ES-I3 (cell line): ENCODE measurements around the gene WDR81.
"Not testable (repeated sequence)": the region's sequence is repeated elsewhere in the genome, so short reads cannot be mapped to it uniquely, and the experiment has no call there.

ENCODE experiments used
- H3K36me3 ChIP-seq: 2 replicates; pipeline ENCODE4 v1.6.1; 2013; ENCODE audit warnings: mild to moderate bottlenecking, low read length, control low read depth, moderate library complexity; ENCODE audit not compliant: insufficient read depth
- H3K4me1 ChIP-seq: 2 replicates; pipeline ENCODE4 v1.6.1; 2013; ENCODE audit warnings: mild to moderate bottlenecking, control low read depth, low read length; ENCODE audit not compliant: insufficient read depth
- H3K9ac ChIP-seq: 2 replicates; pipeline ENCODE4 v1.6.1; 2013; ENCODE audit warnings: low read depth, mild to moderate bottlenecking, low read length, moderate library complexity
- H3K9me3 ChIP-seq: 2 replicates; pipeline ENCODE4 v1.6.1; 2013; ENCODE audit warnings: mild to moderate bottlenecking, low read length, moderate library complexity; ENCODE audit not compliant: control insufficient read depth, insufficient read depth

The WDR81 gene

GRCh38 chr17:1708791-1709346, 15.6 kb upstream of the WDR81 start:
- H3K36me3 ChIP-seq, H3K9me3 ChIP-seq, H3K9ac ChIP-seq: not testable (repeated sequence)
- peaks cover 12% of the 10 kb centered on the region for H3K4me1 ChIP-seq

GRCh38 chr17:1709403-1709951, 15.0 kb upstream of the WDR81 start:
- Histone ChIP-seq H3K9ac (peak overlapping the region; percentile 75; the same call in 1 of the 2 replicates), H3K4me1 (peaks cover 14% of the 10 kb centered on the region), H3K36me3 (no peaks in the 10 kb centered on the region), H3K9me3 (no peaks in the 10 kb centered on the region)

GRCh38 chr17:1709971-1710806, 14.3 kb upstream of the WDR81 start, which contains the start of gene TLCD2:
Gene TLCD2 (minus strand): TSS chr17:1710377. CDS start chr17:1710242, 135 bp downstream.
- Histone ChIP-seq H3K4me1 (peaks cover 14% of the 10 kb centered on the region), H3K9me3 (no peaks in the 10 kb centered on the region), H3K36me3 (no peaks in the 10 kb centered on the region), H3K9ac (peak within 1 kb of the TSS; percentile 75)

- H3K36me3 ChIP-seq, result no peaks in the 10 kb centered on the region
- H3K4me1 ChIP-seq, result peaks cover 14% of the 10 kb centered on the region
- H3K9ac ChIP-seq, result peak overlapping the region; percentile 75
- no peaks in the 10 kb centered on the region for H3K9me3 ChIP-seq
Observed at GRCh38 chr17:1710807-1711553, 13.5 kb upstream of the WDR81 start.

- H3K9ac ChIP-seq, result no peak overlapping the region
- no peaks in the 10 kb centered on the region for H3K9me3 ChIP-seq
Observed at GRCh38 chr17:1711804-1712203, 12.7 kb upstream of the WDR81 start.

GRCh38 chr17:1712271-1712670, 12.2 kb upstream of the WDR81 start:
- Histone ChIP-seq H3K4me1 (peaks cover 14% of the 10 kb centered on the region), H3K36me3 (no peaks in the 10 kb centered on the region), H3K9me3 (no peaks in the 10 kb centered on the region), H3K9ac (no peak overlapping the region)

More at GRCh38 chr17:1711804-1712203, 12.7 kb upstream of the WDR81 start:
- Histone ChIP-seq H3K4me1 (peaks cover 14% of the 10 kb centered on the region), H3K36me3 (no peaks in the 10 kb centered on the region)

- Histone ChIP-seq H3K9me3 (no peaks in the 10 kb centered on the region), H3K36me3 (no peaks in the 10 kb centered on the region), H3K4me1 (peaks cover 14% of the 10 kb centered on the region), H3K9ac (no peak overlapping the region)
Observed at GRCh38 chr17:1713160-1713877, 11.2 kb upstream of the WDR81 start.

- no peaks in the 10 kb centered on the region for H3K9me3 ChIP-seq
- H3K36me3 ChIP-seq, result no peaks in the 10 kb centered on the region
- H3K9ac ChIP-seq, result peak overlapping the region; percentile 43
- H3K4me1 ChIP-seq, result peaks cover 14% of the 10 kb centered on the region
Observed at GRCh38 chr17:1713878-1714426, 10.6 kb upstream of the WDR81 start.

- Histone ChIP-seq H3K4me1 (peaks cover 14% of the 10 kb centered on the region), H3K36me3 (no peaks in the 10 kb centered on the region), H3K9me3 (no peaks in the 10 kb centered on the region), H3K9ac (peak overlapping the region; percentile 44)
Observed at GRCh38 chr17:1714427-1714979, 10.0 kb upstream of the WDR81 start.

- Histone ChIP-seq H3K36me3 (no peaks in the 10 kb centered on the region), H3K4me1 (peaks cover 14% of the 10 kb centered on the region), H3K9me3 (no peaks in the 10 kb centered on the region), H3K9ac (peak overlapping the region; percentile 44; the same call in 1 of the 2 replicates)
Observed at GRCh38 chr17:1714980-1715802, 9.3 kb upstream of the WDR81 start.

GRCh38 chr17:1715803-1716075, 8.8 kb upstream of the WDR81 start:
- Histone ChIP-seq H3K4me1 (peaks cover 14% of the 10 kb centered on the region), H3K36me3 (no peaks in the 10 kb centered on the region), H3K9ac (peak overlapping the region; percentile 46; the same call in 1 of the 2 replicates), H3K9me3 (no peaks in the 10 kb centered on the region)

GRCh38 chr17:1716076-1716911, 8.2 kb upstream of the WDR81 start:
- no peaks in the 10 kb centered on the region for H3K9me3 ChIP-seq
- H3K4me1 ChIP-seq, result peaks cover 10% of the 10 kb centered on the region
- no peaks in the 10 kb centered on the region for H3K36me3 ChIP-seq
- peak overlapping the region; percentile 75 for H3K9ac ChIP-seq
